Activated T-helper 2 cell treated with anti-CD3 and anti-CD28 coated beads, Interferon-gamma antibody, Interleukin-2, Interleukin-4, amounts not matched to agents 10 μg/mL and 5 μg/mL and 100 μg/mL, durations not matched to agents 14 hours and 24 hours and 36 hours (primary cell): ENCODE results near the gene DRD3. TPM values are rescaled to one million over a fixed set of nuclear protein-coding genes. Genes with fewer than 3 reads are reported as not detected.
A peak's percentile ranks its signal among the peaks of the same experiment; 100 is the strongest.

Source experiments
- DNase-seq: peaks from one replicate; pipeline ENCODE4 v3.0.0; 2021; ENCODE audit warnings: low spot score
- H3K27ac Mint-ChIP-seq: one replicate; pipeline ENCODE4 v1.8.0; 2021; ENCODE audit warnings: mixed read lengths
- H3K27me3 Mint-ChIP-seq: one replicate; pipeline ENCODE4 v1.8.0; 2021; ENCODE audit warnings: low read depth, mixed read lengths
- H3K36me3 Mint-ChIP-seq: one replicate; pipeline ENCODE4 v1.8.0; 2021; ENCODE audit warnings: low read depth, mixed read lengths
- H3K4me1 Mint-ChIP-seq: one replicate; pipeline ENCODE4 v1.8.0; 2021; ENCODE audit warnings: low read depth, mixed read lengths
- H3K4me3 Mint-ChIP-seq: one replicate; pipeline ENCODE4 v1.8.0; 2021; ENCODE audit warnings: low read depth, mild to moderate bottlenecking, moderate library complexity, mixed read lengths
- H3K9me3 Mint-ChIP-seq: one replicate; pipeline ENCODE4 v1.8.0; 2021; ENCODE audit warnings: mixed read lengths
- intact Hi-C: fragments of 100-400 bp; cut with micrococcal nuclease; formaldehyde crosslinking; loops from one replicate; pipeline ENCODE4 v1.15.1; 2023
- total RNA-seq: library from RNA; stranded (reverse); gene quantifications from 2 replicates; pipeline ENCODE4 v1.2.3, GENCODE V29; 2022

The DRD3 gene
- total RNA-seq, 1 donor from 2014 or later, result 0.11 TPM

DNA sequence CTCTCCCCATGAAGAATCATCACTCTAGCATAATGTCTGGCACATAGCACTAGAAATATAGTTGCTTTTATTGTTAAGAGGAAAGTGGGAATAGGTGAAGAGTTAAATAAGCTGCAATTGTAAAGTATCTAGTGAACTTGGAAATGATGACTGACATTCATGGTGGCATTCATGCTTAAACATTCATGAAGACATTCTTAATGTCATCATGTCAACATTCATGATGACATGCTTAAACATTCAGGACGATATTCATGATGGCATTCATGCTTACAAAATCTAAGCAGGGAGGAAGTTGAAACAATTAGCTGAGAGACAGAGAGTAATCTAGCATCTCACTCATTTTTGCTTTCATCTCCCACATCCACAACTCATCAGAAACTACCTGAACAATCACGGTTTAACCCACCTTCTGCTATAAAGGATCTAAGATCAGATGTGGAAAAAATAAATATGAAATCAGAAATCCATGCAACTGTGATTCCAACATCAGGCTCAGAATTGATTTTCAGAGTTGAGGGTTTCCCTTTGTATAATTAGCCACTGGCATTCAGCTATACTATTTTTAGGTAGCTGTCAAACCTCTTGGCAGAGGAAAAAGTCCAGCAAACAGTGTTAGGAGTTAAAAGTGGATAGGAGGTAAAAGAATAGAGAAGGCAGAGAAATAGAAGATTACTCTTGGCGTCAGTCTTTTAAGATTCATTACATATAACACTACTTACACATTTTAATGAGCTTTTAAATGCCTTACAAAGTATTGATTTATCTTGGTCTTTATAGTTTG lies 3.5 kb downstream of the DRD3 start:
- Mint-ChIP-seq H3K27ac (no peak overlapping the region), H3K36me3 (no peaks in the 10 kb centered on the region), H3K4me3 (no peak overlapping the region), H3K27me3 (peaks cover 3% of the 10 kb centered on the region), H3K4me1 (peaks cover 3% of the 10 kb centered on the region), H3K9me3 (no peaks in the 10 kb centered on the region)
- intact Hi-C loops, result no loop called here
- no peak for DNase-seq

- Mint-ChIP-seq H3K27me3 (peaks cover 2% of the 10 kb centered on the region), H3K27ac (no peak overlapping the region), H3K4me1 (peaks cover 3% of the 10 kb centered on the region), H3K9me3 (no peaks in the 10 kb centered on the region), H3K4me3 (no peak overlapping the region), H3K36me3 (no peaks in the 10 kb centered on the region)
- no peak for DNase-seq
- intact Hi-C loops, result no loop called here
Observed at GRCh38 chr3:114171677-114172076, 7.2 kb downstream of the DRD3 start.

GRCh38 chr3:114168150-114168549 lies 10.7 kb downstream of the DRD3 start:
- DNase-seq, result no peak
- intact Hi-C loops, result no loop called here
- Mint-ChIP-seq H3K4me3 (no peak overlapping the region), H3K27ac (no peak overlapping the region), H3K36me3 (no peaks in the 10 kb centered on the region), H3K9me3 (no peaks in the 10 kb centered on the region), H3K4me1 (no peaks in the 10 kb centered on the region), H3K27me3 (peaks cover 2% of the 10 kb centered on the region)

DNA sequence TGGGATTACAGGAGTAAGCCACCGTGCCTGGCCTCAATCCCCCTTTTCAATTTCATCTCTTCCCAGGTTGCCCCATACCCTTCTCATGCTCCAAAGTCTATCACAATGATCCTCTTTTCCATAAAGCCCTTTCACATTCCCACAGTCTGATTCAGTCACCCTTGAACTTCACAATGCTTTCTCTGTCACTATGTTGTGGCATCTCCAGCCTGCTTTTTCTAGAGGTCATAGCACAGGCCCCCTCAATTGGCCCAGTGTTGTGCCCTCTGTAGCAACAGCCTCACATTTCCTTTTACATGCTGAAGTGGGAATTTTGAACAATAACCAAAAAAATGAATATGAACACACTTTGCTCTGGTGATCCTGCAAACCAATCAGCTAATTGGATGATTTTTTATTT lies 21.5 kb downstream of the DRD3 start:
- H3K4me1 Mint-ChIP-seq, result peaks cover 3% of the 10 kb centered on the region
- no peak overlapping the region for H3K27ac Mint-ChIP-seq
- no peaks in the 10 kb centered on the region for H3K36me3 Mint-ChIP-seq

GRCh38 chr3:114155370-114155821 lies 23.5 kb downstream of the DRD3 start:
- Mint-ChIP-seq H3K9me3 (no peaks in the 10 kb centered on the region), H3K27ac (no peak overlapping the region), H3K27me3 (peaks cover 10% of the 10 kb centered on the region), H3K4me3 (no peak overlapping the region), H3K4me1 (peaks cover 3% of the 10 kb centered on the region), H3K36me3 (no peaks in the 10 kb centered on the region)
- intact Hi-C loops, result loop anchor here (10.0 kb wide), 2 partner anchors 311 to 421 kb away; no protein-coding TSS in a partner anchor
- DNase-seq, result no peak

More for the DNA sequence above, 21.5 kb downstream of the DRD3 start:
- H3K9me3 Mint-ChIP-seq, result no peaks in the 10 kb centered on the region
- H3K4me3 Mint-ChIP-seq, result no peak overlapping the region
- intact Hi-C loops, result loop anchor here (10.0 kb wide), 2 partner anchors 313 to 423 kb away; no protein-coding TSS in a partner anchor
- no peak for DNase-seq
- peaks cover 10% of the 10 kb centered on the region for H3K27me3 Mint-ChIP-seq

GRCh38 chr3:114154321-114154821 lies 24.5 kb downstream of the DRD3 start:
- no peaks in the 10 kb centered on the region for H3K9me3 Mint-ChIP-seq

GRCh38 chr3:114152519-114153151 lies 26.2 kb downstream of the DRD3 start:
- Mint-ChIP-seq H3K4me3 (peak overlapping the region; percentile 11), H3K27ac (no peak overlapping the region), H3K27me3 (peaks cover 2% of the 10 kb centered on the region), H3K36me3 (no peaks in the 10 kb centered on the region), H3K9me3 (no peaks in the 10 kb centered on the region), H3K4me1 (peaks cover 3% of the 10 kb centered on the region)
- intact Hi-C loops, result loop anchor here (1.0 to 10.0 kb wide), 7 partner anchors 64 to 418 kb away; no protein-coding TSS in a partner anchor
- DNase-seq, result peak; percentile 63

More at GRCh38 chr3:114154321-114154821, 24.5 kb downstream of the DRD3 start:
- DNase-seq, result no peak
- no peak overlapping the region for H3K4me3 Mint-ChIP-seq
- H3K36me3 Mint-ChIP-seq, result no peaks in the 10 kb centered on the region
- no peak overlapping the region for H3K27ac Mint-ChIP-seq
- H3K4me1 Mint-ChIP-seq, result peaks cover 3% of the 10 kb centered on the region
- intact Hi-C loops, result loop anchor here (5.0 to 10.0 kb wide), 3 partner anchors 208 to 420 kb away; no protein-coding TSS in a partner anchor
- peaks cover 10% of the 10 kb centered on the region for H3K27me3 Mint-ChIP-seq

- no peaks in the 10 kb centered on the region for H3K36me3 Mint-ChIP-seq
- no peak overlapping the region for H3K4me3 Mint-ChIP-seq
- H3K27me3 Mint-ChIP-seq, result no peaks in the 10 kb centered on the region
- no peak for DNase-seq
- no peaks in the 10 kb centered on the region for H3K9me3 Mint-ChIP-seq
- H3K27ac Mint-ChIP-seq, result no peak overlapping the region
- intact Hi-C loops, result loop anchor here (5.0 to 10.0 kb wide), 3 partner anchors 211 to 416 kb away; no protein-coding TSS in a partner anchor
- peaks cover 3% of the 10 kb centered on the region for H3K4me1 Mint-ChIP-seq
Observed at GRCh38 chr3:114151091-114151490, 27.8 kb downstream of the DRD3 start.

GRCh38 chr3:114147251-114147650 lies 31.6 kb downstream of the DRD3 start:
- Mint-ChIP-seq H3K9me3 (no peaks in the 10 kb centered on the region), H3K27me3 (no peaks in the 10 kb centered on the region), H3K4me1 (peaks cover 6% of the 10 kb centered on the region), H3K27ac (no peak overlapping the region), H3K36me3 (no peaks in the 10 kb centered on the region), H3K4me3 (no peak overlapping the region)
- no peak for DNase-seq
- intact Hi-C loops, result no loop called here

DNA sequence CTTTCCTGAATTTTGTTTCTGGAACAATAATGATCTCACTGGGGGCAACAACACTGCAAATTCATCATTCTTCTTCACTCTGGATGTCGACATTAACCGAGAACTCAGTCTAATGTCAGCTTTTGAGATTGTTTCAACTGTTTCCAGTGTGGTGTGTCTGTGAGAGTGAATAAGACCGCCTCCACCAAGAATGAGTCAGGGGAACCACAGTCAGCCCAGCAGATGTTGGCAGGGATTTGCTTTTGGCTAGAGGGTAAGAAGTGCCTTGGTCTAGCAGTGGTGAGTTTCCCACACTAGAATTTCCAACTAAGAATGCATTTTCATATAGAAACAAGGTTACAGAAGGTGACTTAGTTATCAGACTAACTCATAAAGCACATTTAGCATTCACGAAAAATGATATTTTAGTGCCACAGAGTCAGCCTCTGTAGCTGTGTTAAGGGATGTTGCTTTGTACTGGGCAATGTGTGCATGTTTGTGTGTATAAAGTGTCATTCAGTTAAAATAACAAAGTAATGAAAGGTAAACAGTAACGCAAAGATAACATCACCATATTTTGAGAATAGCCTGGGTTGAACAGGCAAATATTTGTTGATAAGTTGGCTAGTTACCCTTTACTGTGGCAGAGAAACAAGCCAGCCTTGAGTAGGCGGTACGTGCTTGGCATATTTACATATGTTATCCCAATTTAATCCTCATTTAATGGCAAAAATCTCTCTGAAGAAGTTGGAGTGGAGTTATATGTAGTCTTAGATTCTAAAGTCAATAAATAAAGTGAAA lies 33.8 kb downstream of the DRD3 start:
- intact Hi-C loops, result loop anchor here (1.0 kb wide), 1 partner anchor 273 kb away; no protein-coding TSS in a partner anchor
- no peaks in the 10 kb centered on the region for H3K36me3 Mint-ChIP-seq
- H3K4me3 Mint-ChIP-seq, result no peak overlapping the region
- H3K27me3 Mint-ChIP-seq, result no peaks in the 10 kb centered on the region
- no peak for DNase-seq
- no peak overlapping the region for H3K27ac Mint-ChIP-seq
- H3K4me1 Mint-ChIP-seq, result peaks cover 6% of the 10 kb centered on the region
- H3K9me3 Mint-ChIP-seq, result no peaks in the 10 kb centered on the region

DNA sequence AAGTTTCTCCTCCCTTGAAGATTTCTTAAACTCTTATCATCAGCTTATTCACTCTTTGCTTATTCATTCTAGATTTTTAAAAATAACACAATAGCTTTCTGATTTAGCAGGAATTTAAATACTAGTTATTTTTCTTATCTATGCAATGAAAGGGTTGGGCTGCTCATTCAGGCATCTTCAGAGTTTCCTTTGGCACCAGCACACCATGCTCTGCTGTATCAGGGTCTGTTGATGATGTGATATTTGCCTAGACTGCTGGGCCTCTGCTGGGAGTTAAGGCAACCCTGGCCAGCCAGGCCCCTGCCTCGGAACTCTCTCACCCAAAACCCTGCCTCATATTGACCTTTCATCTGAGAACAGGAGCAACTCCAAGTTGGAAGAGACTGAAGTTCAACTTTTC lies 35.0 kb downstream of the DRD3 start:
- no peaks in the 10 kb centered on the region for H3K36me3 Mint-ChIP-seq
- intact Hi-C loops, result no loop called here
- H3K27ac Mint-ChIP-seq, result no peak overlapping the region
- H3K4me3 Mint-ChIP-seq, result no peak overlapping the region
- no peak for DNase-seq
- no peaks in the 10 kb centered on the region for H3K9me3 Mint-ChIP-seq
- H3K27me3 Mint-ChIP-seq, result no peaks in the 10 kb centered on the region
- peaks cover 6% of the 10 kb centered on the region for H3K4me1 Mint-ChIP-seq

DNA sequence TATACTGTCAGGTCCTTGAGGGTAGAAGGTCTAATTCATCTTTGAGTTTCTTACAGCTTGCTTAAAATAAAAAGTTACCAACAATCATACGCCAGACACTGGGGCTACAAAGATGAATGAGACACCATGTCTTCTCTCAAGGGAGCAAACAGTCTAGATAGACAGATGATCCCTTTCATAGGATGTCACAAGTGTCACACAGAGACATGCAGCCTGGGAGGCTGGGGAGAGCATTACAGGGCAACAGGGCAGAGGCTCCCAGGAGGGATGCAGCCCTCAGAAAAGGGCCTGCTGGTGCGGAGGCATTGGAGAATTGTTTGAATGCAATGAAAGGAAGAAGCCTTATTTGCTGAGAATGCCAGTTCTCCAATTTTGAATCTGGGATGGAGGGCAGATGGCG lies 39.0 kb downstream of the DRD3 start:
- no peaks in the 10 kb centered on the region for H3K36me3 Mint-ChIP-seq
- no peak for DNase-seq
- no peaks in the 10 kb centered on the region for H3K9me3 Mint-ChIP-seq
- peaks cover 4% of the 10 kb centered on the region for H3K4me1 Mint-ChIP-seq
- H3K27ac Mint-ChIP-seq, result no peak overlapping the region
- H3K27me3 Mint-ChIP-seq, result no peaks in the 10 kb centered on the region
- intact Hi-C loops, result no loop called here
- H3K4me3 Mint-ChIP-seq, result no peak overlapping the region
